Skin of body (tissue), 2 donors: ENCODE data around the gene MBOAT1. TPM values are rescaled to one million over a fixed set of nuclear protein-coding genes. Genes with fewer than 3 reads are reported as not detected.
"Not testable (repeated sequence)": the region's sequence is repeated elsewhere in the genome, so short reads cannot be mapped to it uniquely, and the experiment has no call there.

Experiments
- DNase-seq: peaks from one replicate; lab custom pipeline; 2025; lab: John Stamatoyannopoulos, UW
- total RNA-seq: library from RNA; depleted of rRNA; stranded (reverse); fragments of >200 nt; gene quantifications from one replicate; pipeline ENCODE4 v1.2.3, GENCODE V29; 2014

Gene MBOAT1
- 11.8 TPM for total RNA-seq

GRCh38 chr6:20212392-20213111, at the start of gene MBOAT1:
Gene MBOAT1 (minus strand): TSS chr6:20212469. CDS start chr6:20212234, 235 bp downstream.
- peak; percentile 83 for DNase-seq

GRCh38 chr6:20261685-20262084, 49.4 kb upstream of the MBOAT1 start:
- no peak for DNase-seq

- no peak for DNase-seq
These were observed 48.1 kb upstream of the MBOAT1 start for GRCh38 chr6:20260360-20260759.

- no peak for DNase-seq
These were observed 47.2 kb upstream of the MBOAT1 start for GRCh38 chr6:20259316-20260049.

GRCh38 chr6:20255428-20255827, 43.2 kb upstream of the MBOAT1 start:
- no peak for DNase-seq

GRCh38 chr6:20254295-20254694, 42.0 kb upstream of the MBOAT1 start:
- no peak for DNase-seq

GRCh38 chr6:20253021-20253420, 40.8 kb upstream of the MBOAT1 start:
- DNase-seq: no peak

- DNase-seq: no peak
These were observed 40.0 kb upstream of the MBOAT1 start for GRCh38 chr6:20252311-20252710.

GRCh38 chr6:20251525-20251924, 39.3 kb upstream of the MBOAT1 start:
- DNase-seq: no peak

GRCh38 chr6:20246125-20246524, 33.9 kb upstream of the MBOAT1 start:
- DNase-seq: no peak

GRCh38 chr6:20244807-20245681, 32.8 kb upstream of the MBOAT1 start:
- DNase-seq: not testable (repeated sequence)

- DNase-seq: no peak
These were observed 31.0 kb upstream of the MBOAT1 start for GRCh38 chr6:20243288-20243687.

- no peak for DNase-seq
These were observed 30.1 kb upstream of the MBOAT1 start for GRCh38 chr6:20242397-20242796.

GRCh38 chr6:20241102-20241501, 28.8 kb upstream of the MBOAT1 start:
- DNase-seq: no peak

GRCh38 chr6:20238688-20239587, 26.7 kb upstream of the MBOAT1 start:
- no peak for DNase-seq

- DNase-seq: no peak
These were observed 25.6 kb upstream of the MBOAT1 start for GRCh38 chr6:20237677-20238460.

- no peak for DNase-seq
These were observed 24.8 kb upstream of the MBOAT1 start for GRCh38 chr6:20236909-20237600.

- no peak for DNase-seq
These were observed 24.1 kb upstream of the MBOAT1 start for GRCh38 chr6:20236344-20236743.

- DNase-seq: no peak
These were observed 22.8 kb upstream of the MBOAT1 start for GRCh38 chr6:20235041-20235440.
